HG03439 (cell line): Measurements from ENCODE around the gene SOX1.

Experiments used
- ATAC-seq: cut with Tn5 transposase; IDR thresholded peaks from one replicate; pipeline ENCODE4 v1.9.1; 2021; ENCODE audit warnings: mild to moderate bottlenecking, moderate library complexity; ENCODE audit not compliant: unreplicated experiment

SOX1 gene

DNA sequence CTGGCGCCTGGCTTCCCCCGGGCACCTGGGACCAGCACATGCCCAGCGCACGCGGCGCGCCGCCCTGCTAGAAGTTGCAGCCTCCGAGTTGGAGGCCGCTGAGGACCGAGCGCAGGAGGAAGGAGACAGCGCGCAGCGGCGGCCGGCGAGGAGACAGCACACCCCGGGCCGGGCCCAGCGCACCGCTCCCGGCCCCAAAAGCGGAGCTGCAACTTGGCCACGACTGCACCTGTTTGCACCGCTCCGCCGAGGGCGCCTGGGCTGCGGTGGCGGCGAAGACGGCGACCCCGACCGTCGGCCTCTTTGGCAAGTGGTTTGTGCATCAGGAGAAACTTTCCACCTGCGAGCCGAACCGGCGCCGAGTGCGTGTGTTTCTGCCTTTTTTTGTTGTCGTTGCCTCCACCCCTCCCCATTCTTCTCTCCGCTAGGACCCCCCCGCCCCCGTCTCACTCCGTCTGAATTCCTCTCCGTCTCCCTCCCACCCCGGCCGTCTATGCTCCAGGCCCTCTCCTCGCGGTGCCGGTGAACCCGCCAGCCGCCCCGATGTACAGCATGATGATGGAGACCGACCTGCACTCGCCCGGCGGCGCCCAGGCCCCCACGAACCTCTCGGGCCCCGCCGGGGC is at the start of gene SOX1:
Gene SOX1, plus strand, starts transcription at position 34 of the 626 bp plus-strand sequence. Its CDS starts 510 bp downstream, at position 544.
- no peak for ATAC-seq

DNA sequence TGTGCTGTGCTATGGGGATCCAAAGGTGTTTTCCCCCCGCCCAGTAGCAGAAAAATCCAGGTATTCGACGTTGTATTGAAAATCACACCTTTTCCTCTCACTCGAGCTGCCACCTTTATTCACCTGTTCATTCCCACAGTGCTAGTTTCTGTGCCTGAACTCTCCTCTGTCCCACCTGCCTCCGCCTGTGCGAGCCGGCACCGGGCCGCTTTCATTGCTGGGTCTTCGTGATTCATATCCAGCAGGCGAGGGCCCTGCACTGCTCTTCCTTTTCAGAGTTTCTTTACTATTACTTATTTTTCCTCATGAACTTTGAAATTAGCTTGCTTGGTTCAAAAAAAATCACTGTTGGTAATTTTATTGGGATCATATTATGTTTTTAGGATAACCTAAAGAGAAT is 42.4 kb upstream of the SOX1 start:
- no peak for ATAC-seq

DNA sequence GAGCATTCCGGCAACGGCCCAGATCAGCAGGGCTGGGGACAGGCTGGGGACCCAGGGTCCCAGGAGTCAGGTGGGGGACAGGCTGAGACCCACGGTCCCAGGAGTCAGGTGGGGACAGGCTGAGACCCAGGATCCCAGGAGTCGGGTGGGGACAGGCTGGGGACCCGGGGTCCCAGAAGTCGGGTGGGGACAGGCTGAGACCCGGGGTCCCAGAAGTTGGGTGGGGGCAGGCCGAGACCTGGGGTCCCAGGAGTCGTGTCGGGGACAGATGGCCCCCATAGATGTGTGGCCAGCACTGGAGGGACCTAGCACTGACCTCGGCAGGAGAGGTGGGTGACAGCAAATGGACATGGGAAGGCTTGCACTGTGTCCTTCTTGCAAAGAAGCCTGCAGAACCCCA is 39.7 kb upstream of the SOX1 start:
- no peak for ATAC-seq

DNA sequence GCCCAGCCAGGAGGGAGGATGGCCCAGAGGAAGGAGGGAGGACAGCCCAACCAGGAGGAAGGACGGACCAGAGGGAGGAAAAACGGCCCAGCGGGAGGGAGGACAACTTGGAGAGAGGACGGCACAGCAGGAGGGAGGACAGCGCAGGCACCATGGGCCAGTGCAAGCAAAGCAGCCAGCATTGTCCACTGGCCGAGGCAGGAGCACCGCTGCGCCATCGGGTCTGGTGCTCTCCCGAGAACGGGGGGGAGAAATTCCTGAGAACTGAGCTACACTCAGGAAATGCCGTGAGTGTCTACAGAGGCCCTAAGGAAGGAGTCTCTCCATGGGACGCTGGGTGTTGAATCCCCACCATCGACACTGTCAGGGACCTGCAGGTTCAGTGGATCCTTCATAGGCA is 38.5 kb upstream of the SOX1 start:
- no peak for ATAC-seq

DNA sequence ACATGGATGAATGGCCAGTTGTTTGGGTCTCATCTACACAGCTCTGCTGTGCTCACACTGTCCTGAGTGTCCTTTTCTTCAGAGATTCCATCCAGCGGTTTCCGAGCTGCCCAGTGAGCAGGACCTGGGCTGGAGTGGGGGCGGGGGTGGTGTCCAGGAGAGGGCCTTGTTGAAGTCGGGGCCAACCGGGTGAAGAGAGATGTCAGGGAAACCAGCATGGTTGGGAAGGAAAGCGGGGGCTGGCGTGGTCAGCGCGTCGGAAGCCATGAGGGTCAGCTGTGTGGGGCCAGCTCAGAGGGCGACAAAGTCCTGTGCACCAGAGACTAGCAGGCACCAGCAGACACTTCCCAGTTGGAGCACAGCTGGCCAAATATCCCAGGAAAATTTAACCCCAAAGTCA is 37.8 kb upstream of the SOX1 start:
- ATAC-seq: no peak

DNA sequence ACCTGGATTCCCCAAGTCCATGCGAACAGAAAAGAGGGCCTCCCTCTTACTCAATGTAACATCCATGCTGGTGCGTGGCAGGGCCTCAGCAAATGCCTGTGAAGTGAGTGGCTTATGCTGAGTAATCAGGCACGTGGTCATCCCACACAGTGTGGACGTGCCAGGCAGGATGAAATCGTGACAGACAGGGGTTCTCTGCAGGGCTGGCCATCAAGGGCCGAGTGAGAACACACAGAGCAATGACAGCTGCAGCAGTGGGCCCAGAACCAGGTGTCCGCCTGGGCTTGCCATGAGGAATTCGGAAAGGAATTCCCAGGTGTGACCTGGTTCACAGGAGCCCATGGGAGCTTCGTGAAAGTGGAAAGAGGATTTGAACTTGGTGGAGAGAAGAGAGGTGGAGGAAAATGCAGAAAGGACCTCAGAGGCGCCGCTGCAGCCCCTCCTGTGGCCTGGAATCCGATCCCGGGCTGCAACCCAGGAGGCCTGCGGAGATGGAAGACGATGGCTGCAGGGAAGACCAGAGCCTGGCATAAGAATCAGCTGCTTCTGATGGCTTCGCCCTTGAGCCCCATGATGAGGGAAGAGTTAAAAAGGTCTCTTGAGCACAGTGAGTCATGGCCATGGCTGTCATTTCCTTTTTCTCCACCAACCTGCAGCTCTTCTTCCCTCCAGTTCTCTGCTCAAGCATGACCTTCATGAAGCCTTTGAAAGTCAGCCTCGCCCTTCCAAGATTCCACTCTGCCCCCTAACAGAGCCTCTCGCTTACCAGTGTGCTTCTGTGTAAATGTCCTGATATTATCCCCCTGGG is 34.6 kb upstream of the SOX1 start:
- no peak for ATAC-seq

DNA sequence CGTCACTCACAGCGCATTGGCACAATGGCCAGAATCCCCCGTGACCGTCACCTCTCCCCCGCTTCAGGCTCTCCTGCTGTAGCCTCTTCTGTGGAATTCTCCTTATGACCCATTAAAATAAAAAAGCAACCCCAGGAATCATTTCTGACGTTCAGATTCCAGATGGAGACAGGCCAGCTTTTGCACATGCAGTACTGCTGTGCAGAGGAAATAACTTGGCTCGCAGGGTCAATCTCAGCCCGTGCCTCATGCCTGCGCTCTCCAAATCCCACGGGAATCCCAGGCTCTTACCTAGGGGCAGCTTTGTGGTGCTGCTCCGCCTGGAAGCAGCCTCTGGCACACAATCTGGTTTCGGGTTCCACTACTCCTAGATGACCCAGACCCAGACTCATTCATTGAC is 32.7 kb upstream of the SOX1 start:
- no peak for ATAC-seq

DNA sequence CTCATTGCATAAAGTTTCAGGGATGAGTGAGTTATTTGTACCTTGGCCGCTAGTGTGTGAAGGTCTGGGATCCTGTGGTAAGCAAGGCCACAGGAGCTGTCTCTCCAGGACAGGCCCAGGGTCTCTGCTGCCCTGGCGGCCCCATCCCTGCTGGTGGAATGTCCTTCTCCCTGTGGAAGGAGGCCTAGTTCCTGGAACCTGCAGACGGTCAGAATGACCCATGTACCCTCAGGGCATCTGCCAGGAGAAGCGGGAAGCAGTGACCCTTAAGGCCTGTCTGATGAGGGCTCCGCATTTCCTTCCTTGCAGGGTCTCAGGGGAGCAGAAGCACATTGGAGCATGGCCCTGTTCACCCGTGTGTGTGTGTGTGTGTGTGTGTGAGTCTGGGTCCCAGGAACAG is 32.1 kb upstream of the SOX1 start:
- no peak for ATAC-seq

DNA sequence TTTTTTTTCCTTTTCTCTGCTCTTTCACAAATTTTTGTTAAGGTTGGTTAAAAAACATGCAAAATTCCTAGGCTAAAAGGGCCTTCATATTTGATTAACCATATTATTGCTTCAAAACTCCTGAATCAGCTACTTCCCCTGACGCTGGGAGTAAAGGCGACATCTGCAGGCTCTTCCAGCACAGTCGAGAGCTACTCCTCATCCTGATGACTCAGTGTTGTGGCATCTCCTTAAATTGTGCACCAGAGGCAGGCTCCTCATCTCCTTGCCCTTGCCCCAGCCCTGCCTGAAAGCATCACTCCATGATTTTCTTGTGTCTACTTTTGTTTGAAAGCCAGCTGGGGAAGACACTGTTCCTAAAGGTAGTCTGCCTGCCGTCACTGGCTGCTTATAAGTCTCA is 24.5 kb upstream of the SOX1 start:
- ATAC-seq: no peak

DNA sequence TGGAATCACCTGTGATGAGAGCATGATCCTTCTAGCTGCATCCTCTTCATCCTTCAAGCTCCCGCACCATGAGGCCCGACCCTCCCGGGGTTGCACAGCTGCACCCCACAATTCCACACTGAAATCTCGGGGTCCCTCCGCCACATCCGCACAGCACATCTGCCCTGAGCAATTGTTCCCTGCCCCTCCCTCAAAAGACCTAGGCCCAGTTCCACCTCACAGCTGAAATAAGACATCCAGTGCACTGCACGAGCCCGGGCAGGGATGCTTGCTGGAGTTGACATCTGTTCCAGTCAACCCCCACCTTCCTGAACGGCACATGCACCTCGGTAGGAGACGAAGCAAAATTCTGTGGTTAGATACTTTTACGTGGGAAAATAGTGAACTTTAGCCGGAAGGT is 14.7 kb upstream of the SOX1 start:
- ATAC-seq: no peak

DNA sequence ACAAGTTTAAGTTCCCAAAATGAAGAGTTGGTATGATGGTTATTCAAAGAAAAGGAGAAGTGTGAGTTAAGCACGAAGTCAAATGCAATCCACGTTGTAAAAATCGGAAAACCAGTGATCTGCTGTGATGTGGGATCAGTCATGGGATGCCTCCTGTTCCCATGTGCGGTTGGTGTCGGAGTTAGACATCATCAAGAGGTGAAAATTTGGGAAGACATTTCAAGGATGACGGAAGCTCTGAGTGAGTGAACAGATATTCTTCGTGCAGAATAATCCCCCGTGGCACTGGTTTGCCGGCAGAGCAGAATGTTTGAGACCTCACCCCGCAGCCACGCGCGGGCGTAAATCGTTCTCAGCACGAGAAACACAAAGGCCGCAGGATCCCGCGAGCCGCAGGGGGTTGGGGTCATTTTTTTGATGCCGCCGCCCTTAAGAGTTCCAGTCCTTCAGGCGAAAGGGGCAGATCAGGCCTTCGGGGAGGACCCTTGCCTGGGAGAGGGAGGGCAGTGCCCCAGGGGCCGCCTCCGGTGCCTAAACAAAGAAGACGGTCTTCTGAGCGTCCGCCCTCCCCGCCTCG is 13.7 kb upstream of the SOX1 start:
- no peak for ATAC-seq

DNA sequence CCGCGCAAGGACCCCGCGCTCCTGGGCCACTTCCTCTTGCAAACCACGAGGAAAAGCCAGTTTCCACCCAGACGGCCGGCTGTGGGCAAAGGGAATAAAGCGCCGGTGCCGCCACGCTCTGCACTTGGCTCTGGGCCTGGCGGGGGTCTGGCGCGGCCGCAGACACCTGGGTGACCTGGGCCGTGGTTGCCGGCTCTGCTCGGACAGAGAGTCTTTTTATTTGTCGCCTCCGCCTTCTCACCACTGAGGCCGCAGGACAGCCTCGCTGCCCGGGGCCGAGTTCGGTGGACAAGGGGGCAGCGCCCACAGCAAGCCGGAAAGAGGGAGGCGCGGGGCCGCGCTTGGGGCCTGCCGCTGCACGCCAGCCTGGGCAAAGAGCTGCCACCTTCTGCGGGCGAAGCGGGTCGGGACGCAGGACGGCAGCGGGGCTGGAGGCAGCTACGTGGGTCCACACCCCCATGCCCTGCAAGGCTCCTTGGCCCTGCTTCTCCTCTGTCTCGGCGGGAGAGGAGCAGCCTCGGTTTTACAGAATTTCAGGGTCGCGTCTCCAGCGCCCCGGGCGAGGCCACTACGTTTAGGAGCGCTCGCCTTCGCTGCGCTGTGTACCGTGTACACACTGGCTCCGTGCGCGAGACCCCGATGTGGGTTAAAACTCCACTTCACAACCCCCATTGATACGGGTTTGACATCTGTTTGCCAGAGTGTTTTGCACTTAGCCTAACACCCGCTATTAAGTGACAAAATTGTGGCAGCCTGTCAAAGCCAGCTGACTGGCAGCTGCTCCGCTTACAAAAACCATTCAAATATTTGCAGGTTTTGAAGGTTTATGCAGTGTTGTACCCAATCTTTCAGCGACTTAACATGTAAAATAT is 13.0 kb upstream of the SOX1 start:
- no peak for ATAC-seq

DNA sequence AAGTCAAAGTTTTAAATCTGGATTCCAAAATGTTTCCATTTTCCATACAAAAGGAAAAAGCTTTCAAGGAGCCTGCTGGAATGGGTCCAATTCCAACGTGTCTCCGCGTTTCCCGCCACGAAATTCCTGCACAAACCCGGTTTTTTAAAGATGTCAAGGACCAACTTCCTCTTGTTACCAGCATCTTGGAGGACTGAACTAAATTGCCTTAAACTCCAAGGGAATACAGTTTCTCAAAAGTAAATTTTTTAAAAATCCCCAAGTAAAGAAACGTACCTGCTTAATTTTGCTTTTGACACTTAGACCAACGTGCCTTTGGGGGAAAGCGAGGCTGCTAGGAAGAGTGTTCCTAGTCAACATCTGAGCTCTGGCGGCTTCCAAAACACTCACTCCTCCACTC is 12.3 kb upstream of the SOX1 start:
- no peak for ATAC-seq

DNA sequence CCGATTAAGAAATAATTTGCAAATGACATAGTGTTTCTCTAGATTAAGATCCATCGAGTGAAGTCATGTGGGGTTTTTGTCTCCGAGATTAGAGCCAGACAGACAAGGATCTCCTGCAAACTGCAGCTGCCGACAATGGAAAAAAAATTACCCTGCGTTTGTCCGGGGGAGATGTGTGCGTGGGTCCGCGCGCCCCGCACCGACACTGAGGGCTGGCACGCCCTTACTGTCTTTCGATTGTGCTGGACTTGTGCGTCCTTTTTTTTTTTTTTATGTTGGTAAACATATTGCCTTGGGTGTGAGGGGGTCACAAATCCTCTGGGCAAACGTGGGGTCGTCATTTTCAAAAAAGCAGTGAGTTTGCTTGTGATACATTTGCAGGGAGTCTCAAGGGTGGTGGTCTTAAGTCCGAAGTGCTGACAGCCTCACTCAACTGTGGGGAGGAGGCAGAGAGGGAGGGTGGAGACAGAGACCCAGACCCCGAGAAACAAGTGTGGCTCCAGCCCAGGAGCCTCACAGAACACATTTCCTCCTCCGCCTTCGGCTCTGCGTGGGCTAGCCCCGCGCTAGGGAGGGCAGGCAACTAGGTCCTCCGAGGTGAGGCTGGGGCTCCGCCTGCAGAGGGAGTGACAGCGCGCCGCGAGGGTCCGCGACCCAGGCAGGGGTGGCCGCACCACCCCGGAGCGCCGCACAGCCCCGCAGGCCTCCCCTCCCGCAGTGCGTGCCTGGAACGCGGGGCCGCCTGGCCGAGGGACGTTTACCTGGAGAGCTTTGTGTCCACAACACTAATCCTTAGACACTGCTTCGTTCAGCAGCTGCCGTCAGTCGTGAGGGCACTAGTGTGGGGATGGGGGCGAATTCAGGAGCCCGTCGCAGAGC is 11.7 kb upstream of the SOX1 start:
- ATAC-seq: no peak

DNA sequence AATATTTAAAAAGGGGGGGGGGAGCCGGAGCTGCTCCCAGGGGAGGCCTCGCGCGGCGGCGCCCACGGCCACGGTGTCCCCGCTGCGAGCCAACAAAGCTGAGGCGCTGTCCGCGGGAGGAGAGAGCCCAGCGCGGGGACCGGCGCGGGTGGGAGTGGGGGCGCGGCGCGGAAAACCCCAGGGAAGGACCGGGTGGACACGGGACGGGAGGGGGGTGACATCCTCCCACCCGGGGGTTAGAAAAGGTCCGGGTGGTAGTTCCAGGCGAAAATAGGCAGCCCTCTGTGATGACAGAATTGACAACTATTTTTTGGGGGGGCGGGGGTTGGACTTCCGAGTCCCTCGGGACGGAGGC is 11.1 kb upstream of the SOX1 start:
- no peak for ATAC-seq

DNA sequence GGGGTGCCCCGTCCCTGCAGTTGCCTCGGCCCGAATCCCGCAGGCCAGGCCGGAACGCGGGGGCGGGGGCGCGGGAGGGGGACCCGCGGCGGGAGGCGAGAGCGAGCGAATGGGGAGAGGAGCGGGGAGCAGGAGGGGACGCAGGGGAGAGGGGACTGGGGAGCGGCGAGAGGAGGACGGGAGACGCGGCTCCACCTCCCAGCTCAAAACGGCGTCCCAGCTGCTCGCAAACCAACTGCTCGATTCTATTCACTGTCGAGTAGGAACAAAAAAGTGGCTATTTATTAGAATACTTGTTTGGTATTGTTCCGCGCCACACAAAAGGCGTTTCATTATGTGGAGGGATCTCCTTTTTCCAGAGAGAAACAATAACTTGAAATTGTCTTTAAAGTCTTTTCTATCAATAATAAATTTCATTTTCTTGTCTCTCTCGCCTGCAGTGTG is 10.6 kb upstream of the SOX1 start:
- ATAC-seq: no peak

DNA sequence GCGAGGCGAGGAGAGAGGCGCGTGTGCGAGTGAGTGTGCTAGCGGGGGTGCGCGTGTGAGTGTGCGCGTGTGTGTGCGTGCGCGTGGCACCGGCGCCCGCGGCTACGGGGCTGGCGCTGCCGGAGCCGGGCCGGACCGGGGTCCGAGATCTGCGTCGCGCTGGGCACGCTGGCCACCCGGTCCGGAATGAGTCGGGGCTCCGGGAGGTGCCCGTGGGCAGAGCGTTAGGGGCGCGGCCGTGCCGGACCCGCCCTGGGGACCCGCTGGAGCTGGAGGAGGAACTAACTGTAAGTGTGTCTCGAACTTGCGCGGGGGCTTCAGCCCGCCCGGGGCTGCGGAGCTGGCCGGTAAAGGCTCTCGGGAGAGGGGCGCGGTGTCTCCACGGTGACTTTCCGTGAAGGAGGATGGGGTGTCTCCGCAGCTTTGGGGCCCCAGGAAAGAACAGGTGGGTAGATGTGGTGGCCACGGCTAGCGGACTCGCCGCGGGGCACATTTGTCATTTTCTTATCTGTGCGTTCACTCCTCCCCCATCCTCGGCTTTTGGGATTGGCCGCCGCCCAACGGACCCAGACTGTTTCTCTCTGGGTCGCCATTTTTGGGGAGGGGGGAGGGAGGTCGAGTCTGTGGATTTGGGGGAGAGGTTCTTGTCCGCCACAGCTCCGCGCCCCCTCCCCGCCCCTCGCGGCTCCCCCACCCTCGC is 10.1 kb upstream of the SOX1 start:
- no peak for ATAC-seq

DNA sequence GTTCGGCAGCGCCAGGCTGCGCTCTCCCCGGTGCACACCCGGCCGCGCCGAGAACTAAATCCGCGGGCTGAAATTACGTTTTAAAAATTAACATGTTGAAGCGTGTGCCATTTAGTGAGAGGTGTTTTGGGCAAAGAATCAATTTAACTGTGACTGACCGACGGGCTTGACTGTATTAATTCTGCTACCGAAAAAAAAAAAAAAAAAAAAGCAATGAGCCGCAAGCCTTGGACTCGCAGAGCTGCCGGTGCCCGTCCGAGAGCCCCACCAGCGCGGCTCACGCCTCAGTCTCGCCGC is 9.6 kb upstream of the SOX1 start:
- no peak for ATAC-seq

DNA sequence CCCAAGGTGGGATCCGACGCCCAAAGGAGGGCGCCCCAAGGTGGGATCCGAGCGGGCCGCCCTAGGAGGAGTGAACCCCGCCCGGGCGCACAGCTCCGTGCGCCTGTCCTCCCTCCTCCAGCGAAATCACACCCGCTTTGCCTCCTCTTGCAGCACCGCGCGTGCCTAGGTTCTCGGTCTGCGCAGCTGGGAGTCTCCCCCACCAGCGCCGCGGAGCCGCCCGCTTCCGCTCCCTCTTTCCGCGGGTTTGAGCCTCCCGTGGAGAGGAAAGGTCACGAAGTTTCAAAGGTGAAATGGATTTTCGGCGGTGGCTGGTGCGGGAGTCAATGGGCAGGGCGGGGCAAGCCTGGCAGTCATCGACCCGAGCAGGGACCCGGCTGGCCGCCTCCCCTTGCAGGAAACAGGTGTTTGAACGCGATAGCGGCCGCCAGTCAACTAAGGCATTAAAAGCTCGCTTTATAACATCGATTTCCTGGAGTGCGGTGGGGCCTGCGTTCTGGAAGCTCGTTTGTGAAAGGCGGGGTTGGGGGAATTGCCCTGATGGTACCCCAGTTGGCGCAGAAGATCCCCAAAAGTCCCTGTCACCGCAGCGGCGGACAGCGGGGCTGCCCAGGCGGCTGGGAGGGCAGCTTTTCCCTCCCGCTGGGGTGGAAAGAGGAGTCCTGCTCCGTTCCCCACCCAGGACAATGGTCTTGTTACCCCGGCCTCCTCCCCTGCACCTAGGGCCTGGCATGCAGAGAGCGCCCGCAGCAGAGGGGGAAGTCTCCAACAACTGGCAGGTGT is 9.0 kb upstream of the SOX1 start:
- no peak for ATAC-seq
